OCI-LY7 (cell line): ENCODE data around the gene PRR33. TPM values are rescaled to one million over a fixed set of nuclear protein-coding genes. Genes with fewer than 3 reads are reported as not detected.

Experiments used
- BruUV-seq: library from RNA; stranded (reverse); fragments of 400-500 nt; replicated peaks from 2 replicates; lab custom pipeline; 2021; lab: Mats Ljungman, UMichigan
- CTCF ChIA-PET: fragments of 300-600 bp; sonication (Branson Sonifier 250); formaldehyde crosslinking; loops from one replicate; lab custom pipeline; 2022; ENCODE audit warnings: antibody characterized with exemption; ENCODE audit not compliant: unreplicated experiment; lab: Charles Lee
- POLR2A ChIA-PET: fragments of 300-600 bp; sonication (Branson Sonifier 250); formaldehyde crosslinking; loops from one replicate; lab custom pipeline; 2022; ENCODE audit warnings: antibody characterized with exemption; lab: Charles Lee
- DNase-seq: peaks from one replicate; pipeline ENCODE4 v3.0.0-alpha.2; 2015; ENCODE audit warnings: low spot score
- H2AFZ ChIP-seq: fragments of 200-600 bp; sonication (generic), shearing (Covaris generic); 2 replicates; pipeline ENCODE4 v1.6.1; 2014; ENCODE audit warnings: mild to moderate bottlenecking, antibody characterized with exemption, low read length, moderate library complexity
- H3K27ac ChIP-seq: fragments of 200-600 bp; sonication (generic); 2 replicates; pipeline ENCODE4 v1.5.1; 2014; ENCODE audit warnings: mixed run types, low read depth, mild to moderate bottlenecking, moderate library complexity, low read length, inconsistent platforms; ENCODE audit not compliant: poor library complexity, severe bottlenecking
- H3K36me3 ChIP-seq: fragments of 200-600 bp; sonication (generic); 2 replicates; pipeline ENCODE4 v1.6.1; 2014; ENCODE audit warnings: mild to moderate bottlenecking, antibody characterized with exemption, low read length, moderate library complexity, mixed read lengths; ENCODE audit not compliant: insufficient read depth
- H3K4me1 ChIP-seq: fragments of 200-600 bp; sonication (generic); 2 replicates; pipeline ENCODE4 v1.5.1; 2014; ENCODE audit warnings: mild to moderate bottlenecking, low read length; ENCODE audit not compliant: insufficient read depth, poor library complexity, severe bottlenecking
- H3K4me2 ChIP-seq: fragments of 200-600 bp; sonication (generic); 2 replicates; pipeline ENCODE4 v1.6.1; 2014; ENCODE audit warnings: mild to moderate bottlenecking, low read length
- H3K4me3 ChIP-seq: fragments of 200-600 bp; sonication (generic); 2 replicates; pipeline ENCODE4 v1.5.1; 2014; ENCODE audit warnings: mild to moderate bottlenecking, low read depth, low read length; ENCODE audit not compliant: poor library complexity, severe bottlenecking
- H3K79me2 ChIP-seq: fragments of 200-600 bp; sonication (generic); 2 replicates; pipeline ENCODE4 v1.6.1; 2016; ENCODE audit warnings: low read depth, mild to moderate bottlenecking, low read length, moderate library complexity, mixed read lengths; ENCODE audit not compliant: insufficient read depth
- H3K9me2 ChIP-seq: fragments of 200-600 bp; sonication (generic); 2 replicates; pipeline ENCODE4 v1.6.1; 2016; ENCODE audit warnings: mild to moderate bottlenecking, low read length, mixed read lengths; ENCODE audit not compliant: insufficient read depth
- H3K9me3 ChIP-seq: fragments of 200-600 bp; sonication (generic); 2 replicates; pipeline ENCODE4 v1.6.1; 2014; ENCODE audit warnings: mild to moderate bottlenecking, mixed run types, low read length, mixed read lengths
- H4K20me1 ChIP-seq: fragments of 200-600 bp; sonication (generic); 2 replicates; pipeline ENCODE4 v1.6.1; 2014; ENCODE audit warnings: mild to moderate bottlenecking, antibody characterized with exemption, low read length, moderate library complexity, mixed read lengths; ENCODE audit not compliant: insufficient read depth
- CTCF ChIP-seq: fragments of 200-600 bp; sonication (generic); conservative IDR thresholded peaks from 2 replicates; pipeline ENCODE4 v1.5.1; 2014; ENCODE audit warnings: mild to moderate bottlenecking, antibody characterized with exemption, low read length, moderate library complexity, mixed read lengths
- EZH2phosphoT487 ChIP-seq: fragments of 200-600 bp; sonication (generic); IDR thresholded peaks from 2 replicates; pipeline ENCODE4 v1.6.1; 2018; ENCODE audit warnings: low read depth, borderline replicate concordance, mild to moderate bottlenecking, mixed run types, antibody characterized with exemption, low read length, moderate library complexity, mixed read lengths
- intact Hi-C: fragments of 100-400 bp; cut with micrococcal nuclease; formaldehyde crosslinking; loops from one replicate; pipeline ENCODE4 v1.10.0; 2022; ENCODE audit not compliant: unreplicated experiment
- total RNA-seq, 2 experiments: library from RNA; depleted of rRNA in 1 of 2; stranded (reverse); fragments of >200 nt in 1 of 2; shearing (Covaris generic) in 1 of 2; gene quantifications; 2 replicates each; pipeline ENCODE4 v1.2.3, GENCODE V29; 2014 to 2022

Gene PRR33
- total RNA-seq, 2 experiments from 2014 or later, result not detected

- no peaks in the 10 kb centered on the region for H4K20me1 ChIP-seq
- H3K36me3 ChIP-seq, result no peaks in the 10 kb centered on the region
- H3K4me2 ChIP-seq, result no peak overlapping the region
- no peak for DNase-seq
- no peak overlapping the region for H3K4me3 ChIP-seq
- H3K79me2 ChIP-seq, result no peaks in the 10 kb centered on the region
- ChIA-PET CTCF (no interaction called here), POLR2A (no interaction called here)
- no peaks in the 10 kb centered on the region for H3K4me1 ChIP-seq
- H3K9me3 ChIP-seq, result no peaks in the 10 kb centered on the region
- no TSS peak for BruUV-seq
- H3K27ac ChIP-seq, result no peak overlapping the region
- H2AFZ ChIP-seq, result no peak overlapping the region
- TF ChIP-seq EZH2phosphoT487, result no peak
- no peak for TF ChIP-seq CTCF
- intact Hi-C loops, result loop anchor here (2.0 kb wide), 1 partner anchor 21 kb away; no protein-coding TSS in a partner anchor
- H3K9me2 ChIP-seq, result no peaks in the 10 kb centered on the region
Measured at GRCh38 chr11:1933416-1934334, 42.0 kb upstream of the PRR33 start.

- ChIA-PET POLR2A (no interaction called here), CTCF (interaction anchor here (1.1 kb wide), 1 partner anchor 51 kb away, joined by 3 read pairs; no protein-coding TSS in a partner anchor)
- no peaks in the 10 kb centered on the region for H3K9me2 ChIP-seq
- BruUV-seq, result no TSS peak
- no peaks in the 10 kb centered on the region for H3K9me3 ChIP-seq
- H4K20me1 ChIP-seq, result no peaks in the 10 kb centered on the region
- no peaks in the 10 kb centered on the region for H3K4me1 ChIP-seq
- no peaks in the 10 kb centered on the region for H3K36me3 ChIP-seq
- no peak overlapping the region for H2AFZ ChIP-seq
- intact Hi-C loops, result no loop called here
- H3K79me2 ChIP-seq, result no peaks in the 10 kb centered on the region
- TF ChIP-seq CTCF (no peak), EZH2phosphoT487 (no peak)
- DNase-seq, result no peak
- H3K4me3 ChIP-seq, result no peak overlapping the region
- H3K4me2 ChIP-seq, result no peak overlapping the region
- no peak overlapping the region for H3K27ac ChIP-seq
Measured at GRCh38 chr11:1932681-1933080, 41.0 kb upstream of the PRR33 start.

GRCh38 chr11:1932105-1932480 is 40.4 kb upstream of the PRR33 start:
- Histone ChIP-seq H3K36me3 (no peaks in the 10 kb centered on the region), H3K9me2 (no peaks in the 10 kb centered on the region), H4K20me1 (no peaks in the 10 kb centered on the region), H3K4me3 (no peak overlapping the region), H3K4me1 (no peaks in the 10 kb centered on the region), H3K79me2 (no peaks in the 10 kb centered on the region), H2AFZ (no peak overlapping the region), H3K9me3 (no peaks in the 10 kb centered on the region), H3K4me2 (no peak overlapping the region), H3K27ac (no peak overlapping the region)
- TF ChIP-seq CTCF (no peak), EZH2phosphoT487 (no peak)
- no TSS peak for BruUV-seq
- CTCF ChIA-PET, result interaction anchor here (1.1 kb wide), 1 partner anchor 50 kb away, joined by 3 read pairs; no protein-coding TSS in a partner anchor
- DNase-seq, result no peak
- intact Hi-C loops, result no loop called here
- POLR2A ChIA-PET, result no interaction called here
